Activated CD8-positive, alpha-beta memory T cell treated with anti-CD3 and anti-CD28 coated beads, Interleukin-2, amount 50 U/mL, for 4 hours (primary cell): ENCODE measurements around the gene SUPV3L1.
"Not testable (repeated sequence)": the region's sequence is repeated elsewhere in the genome, so short reads cannot be mapped to it uniquely, and the experiment has no call there.

Experiments
- DNase-seq: peaks from one replicate; pipeline ENCODE4 v3.0.0-alpha.2; 2020

Gene SUPV3L1

DNA sequence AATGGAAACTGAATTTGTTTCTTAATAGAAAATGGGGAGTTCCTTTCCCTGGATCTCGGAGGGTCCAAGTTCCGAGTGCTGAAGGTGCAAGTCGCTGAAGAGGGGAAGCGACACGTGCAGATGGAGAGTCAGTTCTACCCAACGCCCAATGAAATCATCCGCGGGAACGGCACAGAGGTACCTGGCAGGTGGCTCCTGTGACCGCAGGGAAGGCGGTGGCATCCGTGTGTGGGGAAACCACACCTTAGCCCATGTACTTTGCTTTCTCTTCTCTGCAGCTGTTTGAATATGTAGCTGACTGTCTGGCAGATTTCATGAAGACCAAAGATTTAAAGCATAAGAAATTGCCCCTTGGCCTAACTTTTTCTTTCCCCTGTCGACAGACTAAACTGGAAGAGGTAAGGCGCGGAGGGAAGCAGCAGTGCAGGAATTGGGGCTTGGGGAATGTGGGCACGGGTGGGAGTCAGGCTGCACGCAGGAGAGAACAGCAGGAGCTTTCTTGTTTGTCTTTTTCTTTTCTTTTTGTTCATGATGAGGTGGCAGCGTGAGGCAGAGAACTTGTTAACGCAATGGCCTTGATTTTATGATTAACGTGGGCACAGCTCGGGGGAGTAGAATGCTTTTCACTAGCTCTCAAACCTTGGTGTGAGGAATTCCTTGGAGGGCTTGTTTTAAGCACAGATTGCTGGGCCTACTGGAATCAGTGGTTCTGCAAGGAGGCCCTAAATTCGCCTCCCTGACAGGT lies 52.9 kb downstream of the SUPV3L1 start:
- no peak for DNase-seq

- DNase-seq, result no peak
These were observed 54.4 kb downstream of the SUPV3L1 start for GRCh38 chr10:69234447-69234846.

GRCh38 chr10:69237528-69238159 lies 57.6 kb downstream of the SUPV3L1 start:
- DNase-seq, result peak; percentile 89

DNA sequence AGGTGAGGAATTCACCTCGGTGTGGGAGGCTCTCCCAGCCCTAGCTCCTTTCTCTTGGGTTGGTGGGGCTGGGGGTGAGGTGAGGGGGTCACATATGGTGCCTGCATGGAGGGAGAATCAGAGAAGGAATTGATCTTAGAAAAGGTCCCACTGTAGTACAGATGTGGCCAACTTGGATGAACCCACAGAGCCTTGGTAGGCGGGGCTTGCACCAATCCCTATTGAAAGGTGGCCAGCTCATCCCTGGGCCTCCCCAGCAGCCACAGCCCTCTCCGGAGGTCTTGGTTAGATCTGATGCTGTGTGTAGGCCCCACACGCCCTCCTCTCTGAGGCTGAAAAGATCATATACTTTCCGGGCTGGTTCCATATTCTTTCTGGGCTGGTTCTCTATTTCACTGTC lies 59.1 kb downstream of the SUPV3L1 start:
- DNase-seq, result no peak

- DNase-seq, result no peak
These were observed 59.9 kb downstream of the SUPV3L1 start for GRCh38 chr10:69239816-69240434.

GRCh38 chr10:69240455-69240854 lies 60.4 kb downstream of the SUPV3L1 start:
- DNase-seq, result no peak

- DNase-seq, result no peak
These were observed 61.5 kb downstream of the SUPV3L1 start for GRCh38 chr10:69241575-69241974.

GRCh38 chr10:69242040-69242851 lies 62.2 kb downstream of the SUPV3L1 start:
- no peak for DNase-seq

GRCh38 chr10:69242852-69243212 lies 62.8 kb downstream of the SUPV3L1 start:
- DNase-seq, result no peak

DNA sequence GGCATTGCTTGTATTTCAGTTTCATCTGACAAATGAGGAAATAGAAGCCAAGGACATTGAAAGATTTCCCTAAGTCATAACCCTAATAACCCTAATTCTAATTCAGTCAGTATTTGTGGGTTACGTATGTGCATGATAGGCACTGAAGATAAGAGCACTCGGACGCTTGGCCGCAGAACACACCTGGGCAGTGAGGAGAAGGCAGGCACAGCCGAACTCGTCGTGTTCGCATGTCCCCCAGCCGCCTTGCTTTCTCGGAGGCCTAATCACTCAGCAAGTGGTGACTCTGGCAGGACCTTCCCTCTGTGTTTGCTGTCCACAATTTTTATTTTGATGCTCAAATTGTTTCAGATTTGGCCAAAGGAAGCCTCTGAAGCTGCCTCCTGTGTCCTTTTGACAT lies 63.8 kb downstream of the SUPV3L1 start:
- DNase-seq, result no peak

DNA sequence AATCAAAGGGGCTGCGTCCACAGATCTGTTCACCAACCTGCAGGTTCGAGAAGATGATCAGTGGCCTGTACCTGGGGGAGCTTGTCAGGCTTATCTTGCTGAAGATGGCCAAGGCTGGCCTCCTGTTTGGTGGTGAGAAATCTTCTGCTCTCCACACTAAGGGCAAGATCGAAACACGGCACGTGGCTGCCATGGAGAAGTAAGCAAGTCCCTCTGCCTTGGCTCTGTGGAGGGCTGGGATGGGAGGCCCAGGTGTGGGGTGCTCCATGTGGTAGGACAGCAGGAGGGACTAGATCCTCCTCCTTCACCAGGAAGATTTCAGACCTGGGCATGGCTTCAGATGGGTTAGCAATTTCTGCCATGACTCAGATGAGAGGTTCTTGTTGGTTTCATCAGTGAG lies 66.0 kb downstream of the SUPV3L1 start:
- DNase-seq, result no peak

- DNase-seq, result no peak
These were observed 66.7 kb downstream of the SUPV3L1 start for GRCh38 chr10:69246581-69247312.

DNA sequence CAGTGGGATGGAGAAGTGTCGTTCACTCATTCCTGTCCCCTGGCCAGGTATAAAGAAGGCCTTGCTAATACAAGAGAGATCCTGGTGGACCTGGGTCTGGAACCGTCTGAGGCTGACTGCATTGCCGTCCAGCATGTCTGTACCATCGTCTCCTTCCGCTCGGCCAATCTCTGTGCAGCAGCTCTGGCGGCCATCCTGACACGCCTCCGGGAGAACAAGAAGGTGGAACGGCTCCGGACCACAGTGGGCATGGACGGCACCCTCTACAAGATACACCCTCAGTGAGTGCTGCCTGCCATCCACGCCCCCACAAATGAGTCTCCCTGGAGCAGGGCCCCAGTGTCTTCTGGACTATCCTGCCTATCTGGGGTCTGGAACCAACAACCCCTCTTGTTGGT lies 67.3 kb downstream of the SUPV3L1 start:
- DNase-seq, result no peak

- no peak for DNase-seq
These were observed 68.2 kb downstream of the SUPV3L1 start for GRCh38 chr10:69248117-69248730.

DNA sequence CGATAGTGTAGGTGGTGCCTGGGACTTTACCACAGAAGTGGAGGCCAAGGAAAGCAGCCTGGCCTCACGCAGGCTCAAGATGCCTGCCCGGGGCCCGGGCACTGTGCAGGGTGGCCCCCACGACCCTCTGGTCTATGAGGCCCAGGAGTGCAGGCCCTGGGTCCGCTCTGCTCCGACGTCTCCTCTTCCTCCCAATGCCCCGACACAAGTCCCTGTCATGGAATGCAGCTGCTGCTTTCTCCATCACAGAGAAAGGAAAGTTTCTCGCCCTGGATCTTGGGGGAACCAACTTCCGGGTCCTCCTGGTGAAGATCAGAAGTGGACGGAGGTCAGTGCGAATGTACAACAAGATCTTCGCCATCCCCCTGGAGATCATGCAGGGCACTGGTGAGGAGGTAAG lies 70.0 kb downstream of the SUPV3L1 start:
- no peak for DNase-seq

GRCh38 chr10:69251417-69251816 lies 71.4 kb downstream of the SUPV3L1 start:
- DNase-seq, result not testable (repeated sequence)

GRCh38 chr10:69253171-69253570 lies 73.1 kb downstream of the SUPV3L1 start:
- no peak for DNase-seq

GRCh38 chr10:69254877-69255276 lies 74.8 kb downstream of the SUPV3L1 start:
- no peak for DNase-seq
